SK-N-SH treated with all-trans-retinoic acid at 6 μM for 48 hours (cell line): ENCODE data around the gene SLC30A1.

Source experiments
- ARNTL ChIP-seq: fragments of 450-650 bp; formaldehyde crosslinking; IDR thresholded peaks from 2 replicates; pipeline ENCODE4 v1.5.0; 2020; ENCODE audit warnings: low read depth, mild to moderate bottlenecking, moderate library complexity, borderline replicate concordance
- BACH2 ChIP-seq: fragments of 250-450 bp; sonication (Bioruptor Pico); IDR thresholded peaks from 2 replicates; pipeline ENCODE4 v1.9.0; 2021; ENCODE audit warnings: mild to moderate bottlenecking, borderline replicate concordance
- TOX ChIP-seq: fragments of 250-450 bp; sonication (Bioruptor Pico); IDR thresholded peaks from 2 replicates; pipeline ENCODE4 v1.8.0; 2021; ENCODE audit warnings: mild to moderate bottlenecking, moderate library complexity, borderline replicate concordance
- ZFP30 ChIP-seq: fragments of 450-650 bp; formaldehyde crosslinking; IDR thresholded peaks from 2 replicates; pipeline ENCODE4 v1.5.0; 2022; ENCODE audit warnings: mild to moderate bottlenecking, moderate library complexity
- ZNF565 ChIP-seq: fragments of 450-650 bp; formaldehyde crosslinking; conservative IDR thresholded peaks from 2 replicates; pipeline ENCODE4 v1.5.0; 2020; ENCODE audit warnings: low read depth, mild to moderate bottlenecking, moderate library complexity
- ZNF70 ChIP-seq: fragments of 450-650 bp; formaldehyde crosslinking; IDR thresholded peaks from 2 replicates; pipeline ENCODE4 v1.5.0; 2020; ENCODE audit warnings: mild to moderate bottlenecking, moderate library complexity
- ZNF8 ChIP-seq: fragments of 450-650 bp; formaldehyde crosslinking; IDR thresholded peaks from 2 replicates; pipeline ENCODE4 v1.5.0; 2020; ENCODE audit warnings: mild to moderate bottlenecking, moderate library complexity
- TF ChIP-seq, protein P1 (sequence below): fragments of 250-450 bp; sonication (Bioruptor Pico); IDR thresholded peaks from 2 replicates; pipeline ENCODE4 v1.5.1; 2020; ENCODE audit warnings: low read depth, mild to moderate bottlenecking, moderate library complexity
- TF ChIP-seq, protein P2 (sequence below): fragments of 250-450 bp; sonication (Bioruptor Pico); IDR thresholded peaks from 2 replicates; pipeline ENCODE4 v1.8.0; 2020; ENCODE audit warnings: mild to moderate bottlenecking, moderate library complexity, borderline replicate concordance

DNA sequence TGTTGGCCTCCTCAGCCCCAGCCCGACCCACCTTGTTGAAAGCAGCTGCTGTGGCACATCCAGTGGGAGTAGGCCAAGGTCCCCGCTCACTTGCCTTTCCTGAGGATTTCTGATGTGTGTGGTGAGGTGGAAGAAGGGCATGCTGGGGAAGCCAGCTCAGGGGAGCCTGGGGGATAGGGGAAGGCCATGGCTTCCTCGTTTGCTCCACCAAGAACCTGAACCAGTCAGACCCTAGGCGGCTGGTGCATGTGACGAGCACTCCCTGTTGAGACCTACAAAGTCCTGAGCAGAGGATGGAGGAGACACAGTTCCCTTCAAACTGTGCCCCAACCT, 38.0 kb upstream of the SLC30A1 start:
- TF ChIP-seq, protein P1, sequence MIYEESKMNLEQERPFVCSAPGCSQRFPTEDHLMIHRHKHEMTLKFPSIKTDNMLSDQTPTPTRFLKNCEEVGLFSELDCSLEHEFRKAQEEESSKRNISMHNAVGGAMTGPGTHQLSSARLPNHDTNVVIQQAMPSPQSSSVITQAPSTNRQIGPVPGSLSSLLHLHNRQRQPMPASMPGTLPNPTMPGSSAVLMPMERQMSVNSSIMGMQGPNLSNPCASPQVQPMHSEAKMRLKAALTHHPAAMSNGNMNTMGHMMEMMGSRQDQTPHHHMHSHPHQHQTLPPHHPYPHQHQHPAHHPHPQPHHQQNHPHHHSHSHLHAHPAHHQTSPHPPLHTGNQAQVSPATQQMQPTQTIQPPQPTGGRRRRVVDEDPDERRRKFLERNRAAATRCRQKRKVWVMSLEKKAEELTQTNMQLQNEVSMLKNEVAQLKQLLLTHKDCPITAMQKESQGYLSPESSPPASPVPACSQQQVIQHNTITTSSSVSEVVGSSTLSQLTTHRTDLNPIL (CRISPR knock-in tag) = no peak
- TF ChIP-seq, protein P2, sequence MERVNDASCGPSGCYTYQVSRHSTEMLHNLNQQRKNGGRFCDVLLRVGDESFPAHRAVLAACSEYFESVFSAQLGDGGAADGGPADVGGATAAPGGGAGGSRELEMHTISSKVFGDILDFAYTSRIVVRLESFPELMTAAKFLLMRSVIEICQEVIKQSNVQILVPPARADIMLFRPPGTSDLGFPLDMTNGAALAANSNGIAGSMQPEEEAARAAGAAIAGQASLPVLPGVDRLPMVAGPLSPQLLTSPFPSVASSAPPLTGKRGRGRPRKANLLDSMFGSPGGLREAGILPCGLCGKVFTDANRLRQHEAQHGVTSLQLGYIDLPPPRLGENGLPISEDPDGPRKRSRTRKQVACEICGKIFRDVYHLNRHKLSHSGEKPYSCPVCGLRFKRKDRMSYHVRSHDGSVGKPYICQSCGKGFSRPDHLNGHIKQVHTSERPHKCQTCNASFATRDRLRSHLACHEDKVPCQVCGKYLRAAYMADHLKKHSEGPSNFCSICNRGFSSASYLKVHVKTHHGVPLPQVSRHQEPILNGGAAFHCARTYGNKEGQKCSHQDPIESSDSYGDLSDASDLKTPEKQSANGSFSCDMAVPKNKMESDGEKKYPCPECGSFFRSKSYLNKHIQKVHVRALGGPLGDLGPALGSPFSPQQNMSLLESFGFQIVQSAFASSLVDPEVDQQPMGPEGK (CRISPR knock-in tag) = no peak
- TF ChIP-seq ZNF565 (CRISPR knock-in tag) (no peak), ZNF8 (no peak), ZFP30 (CRISPR knock-in tag) (no peak), TOX (CRISPR knock-in tag) (no peak), ARNTL (CRISPR knock-in tag) (no peak), BACH2 (CRISPR knock-in tag) (no peak), ZNF70 (no peak)
